DOHH2 (cell line): ENCODE results near the gene PRKAR2A.

Experiments used
- EZH2phosphoT487 ChIP-seq: fragments of 200-600 bp; sonication (generic); IDR thresholded peaks from 2 replicates; pipeline ENCODE4 v1.6.1; 2017; ENCODE audit warnings: borderline replicate concordance, mild to moderate bottlenecking, antibody characterized with exemption, low read length, moderate library complexity, mixed read lengths
- TF ChIP-seq, protein P1 (sequence below): fragments of 200-600 bp; sonication (generic); IDR thresholded peaks from one replicate; pipeline ENCODE4 v1.5.1; 2014; ENCODE audit warnings: antibody characterized with exemption, mild to moderate bottlenecking, low read depth, low read length; ENCODE audit not compliant: poor library complexity, severe bottlenecking

GRCh38 chr3:48697952-48698351 is 149.7 kb downstream of the PRKAR2A start:
- TF ChIP-seq, protein P1, sequence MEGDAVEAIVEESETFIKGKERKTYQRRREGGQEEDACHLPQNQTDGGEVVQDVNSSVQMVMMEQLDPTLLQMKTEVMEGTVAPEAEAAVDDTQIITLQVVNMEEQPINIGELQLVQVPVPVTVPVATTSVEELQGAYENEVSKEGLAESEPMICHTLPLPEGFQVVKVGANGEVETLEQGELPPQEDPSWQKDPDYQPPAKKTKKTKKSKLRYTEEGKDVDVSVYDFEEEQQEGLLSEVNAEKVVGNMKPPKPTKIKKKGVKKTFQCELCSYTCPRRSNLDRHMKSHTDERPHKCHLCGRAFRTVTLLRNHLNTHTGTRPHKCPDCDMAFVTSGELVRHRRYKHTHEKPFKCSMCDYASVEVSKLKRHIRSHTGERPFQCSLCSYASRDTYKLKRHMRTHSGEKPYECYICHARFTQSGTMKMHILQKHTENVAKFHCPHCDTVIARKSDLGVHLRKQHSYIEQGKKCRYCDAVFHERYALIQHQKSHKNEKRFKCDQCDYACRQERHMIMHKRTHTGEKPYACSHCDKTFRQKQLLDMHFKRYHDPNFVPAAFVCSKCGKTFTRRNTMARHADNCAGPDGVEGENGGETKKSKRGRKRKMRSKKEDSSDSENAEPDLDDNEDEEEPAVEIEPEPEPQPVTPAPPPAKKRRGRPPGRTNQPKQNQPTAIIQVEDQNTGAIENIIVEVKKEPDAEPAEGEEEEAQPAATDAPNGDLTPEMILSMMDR, result peak; percentile 25
- no peak for TF ChIP-seq EZH2phosphoT487
